HUES48 (cell line): ENCODE data around the gene SUSD2.

Experiments
- H3K27ac ChIP-seq: one replicate; pipeline ENCODE4 v1.7.0; 2013; ENCODE audit warnings: low read depth, low read length, inconsistent platforms
- H3K27me3 ChIP-seq: 2 replicates; pipeline ENCODE4 v1.6.1; 2013; ENCODE audit warnings: mild to moderate bottlenecking, low read length; ENCODE audit not compliant: control insufficient read depth, insufficient read depth
- H3K36me3 ChIP-seq: 2 replicates; pipeline ENCODE4 v1.6.1; 2013; ENCODE audit warnings: low read length; ENCODE audit not compliant: control insufficient read depth, insufficient read depth
- H3K4me1 ChIP-seq: 2 replicates; pipeline ENCODE4 v1.6.1; 2013; ENCODE audit warnings: mild to moderate bottlenecking, low read length; ENCODE audit not compliant: control insufficient read depth, insufficient read depth
- H3K4me3 ChIP-seq: 2 replicates; pipeline ENCODE4 v1.5.1; 2013; ENCODE audit warnings: mild to moderate bottlenecking, low read depth, low read length
- H3K9ac ChIP-seq: 2 replicates; pipeline ENCODE4 v1.6.1; 2013; ENCODE audit warnings: mild to moderate bottlenecking, low read depth, low read length, moderate library complexity
- H3K9me3 ChIP-seq: 2 replicates; pipeline ENCODE4 v1.6.1; 2013; ENCODE audit warnings: low read length; ENCODE audit not compliant: control insufficient read depth, insufficient read depth

Gene SUSD2

DNA sequence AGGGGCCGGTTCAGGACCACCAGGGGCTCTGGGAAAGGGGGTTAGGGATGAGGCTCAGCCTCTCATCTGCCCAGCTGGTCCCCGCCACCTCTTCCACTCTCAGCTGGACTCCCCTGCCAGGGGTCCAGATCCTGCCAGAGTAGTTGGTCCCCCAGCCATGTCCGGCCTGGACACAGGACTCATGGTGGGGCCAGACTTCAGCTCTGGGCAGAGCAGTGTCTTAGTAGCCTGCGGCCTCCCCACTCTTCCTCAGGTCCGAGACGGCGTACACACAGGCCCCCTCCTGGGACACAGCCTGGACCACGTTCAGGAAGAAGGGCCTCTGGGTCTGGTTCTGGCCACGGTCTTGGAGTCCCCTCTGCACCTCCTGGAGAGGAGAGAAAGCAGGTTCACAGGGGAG is 38.5 kb downstream of the SUSD2 start:
- H3K4me3 ChIP-seq = no peak overlapping the region

DNA sequence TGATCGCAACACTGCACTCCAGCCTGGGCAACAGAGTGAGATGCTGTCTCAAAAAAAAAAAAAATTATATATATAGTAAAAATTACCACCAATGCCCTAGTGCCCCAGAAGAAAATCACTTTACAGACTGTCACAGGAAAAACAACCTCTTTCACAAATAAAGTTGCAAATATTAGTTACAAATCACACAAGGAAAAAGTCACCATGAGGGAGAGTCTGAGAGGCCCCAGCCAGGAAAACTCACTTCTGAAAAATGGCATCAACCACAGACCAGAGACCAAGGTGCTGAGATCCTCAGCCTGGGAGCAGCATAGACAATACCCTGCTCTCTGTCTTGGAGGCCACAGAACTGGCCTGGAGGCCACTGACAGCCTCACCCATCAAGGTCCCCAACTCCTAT is 43.2 kb downstream of the SUSD2 start:
- Histone ChIP-seq H3K27me3 (no peaks in the 10 kb centered on the region), H3K4me3 (no peak overlapping the region), H3K27ac (no peak overlapping the region), H3K36me3 (no peaks in the 10 kb centered on the region), H3K9ac (no peak overlapping the region), H3K4me1 (no peaks in the 10 kb centered on the region), H3K9me3 (no peaks in the 10 kb centered on the region)

More for the DNA sequence above, 38.5 kb downstream of the SUSD2 start:
- no peaks in the 10 kb centered on the region for H3K4me1 ChIP-seq
- H3K36me3 ChIP-seq = no peaks in the 10 kb centered on the region
- H3K27me3 ChIP-seq = no peaks in the 10 kb centered on the region
- no peak overlapping the region for H3K9ac ChIP-seq
- no peak overlapping the region for H3K27ac ChIP-seq
- no peaks in the 10 kb centered on the region for H3K9me3 ChIP-seq

DNA sequence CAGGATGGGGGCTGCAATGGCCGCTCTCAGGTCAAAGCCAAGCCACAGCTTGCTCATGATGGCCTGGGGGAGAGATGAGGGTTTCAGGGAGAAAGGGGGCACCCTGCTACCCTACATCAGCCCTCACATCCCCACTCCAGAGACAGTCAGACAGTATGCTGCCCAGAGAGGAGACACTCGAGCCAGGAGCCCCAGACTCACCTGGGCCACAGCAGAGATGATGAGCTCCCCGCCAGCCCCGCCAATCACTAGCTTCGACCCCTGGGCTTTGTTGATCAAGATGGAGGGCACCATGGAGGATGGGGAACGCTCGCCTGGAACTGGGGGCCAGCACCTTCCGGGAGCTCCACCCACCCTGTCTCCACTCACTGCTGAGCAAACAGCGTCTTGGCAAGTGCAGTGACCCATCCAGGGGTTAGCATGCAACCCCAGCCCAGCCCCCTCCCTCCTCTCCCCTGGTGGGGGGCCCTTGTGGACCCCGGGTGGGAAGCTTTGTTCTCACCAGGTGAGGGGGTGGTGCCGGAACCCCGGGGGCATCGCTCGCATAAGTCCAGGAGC is 43.8 kb downstream of the SUSD2 start:
- Histone ChIP-seq H3K36me3 (no peaks in the 10 kb centered on the region), H3K9ac (no peak overlapping the region), H3K27me3 (no peaks in the 10 kb centered on the region), H3K27ac (no peak overlapping the region), H3K4me1 (no peaks in the 10 kb centered on the region), H3K4me3 (no peak overlapping the region), H3K9me3 (no peaks in the 10 kb centered on the region)

DNA sequence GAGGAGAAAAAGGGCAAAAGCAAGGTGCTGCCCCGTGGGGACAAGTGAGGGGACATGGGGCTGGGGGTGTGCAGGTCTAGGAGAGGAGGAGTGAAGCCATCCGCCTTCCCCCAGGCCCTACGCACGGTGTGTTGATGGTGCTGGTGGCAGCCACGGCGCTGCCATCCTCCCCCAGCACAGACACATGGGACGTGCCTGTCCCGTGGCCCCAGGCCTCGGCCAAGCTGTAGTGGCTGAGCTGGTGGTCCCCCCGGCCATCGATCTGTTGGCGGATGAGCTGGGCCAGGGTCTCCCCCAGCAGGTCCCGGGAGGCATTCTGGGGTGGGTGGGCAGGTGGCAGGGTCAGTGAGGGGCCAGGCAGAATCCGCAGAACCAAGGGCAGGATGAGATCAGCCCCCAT is 44.7 kb downstream of the SUSD2 start:
- Histone ChIP-seq H3K27me3 (no peaks in the 10 kb centered on the region), H3K27ac (no peak overlapping the region), H3K4me3 (no peak overlapping the region), H3K9me3 (no peaks in the 10 kb centered on the region), H3K4me1 (peaks cover 5% of the 10 kb centered on the region), H3K36me3 (no peaks in the 10 kb centered on the region), H3K9ac (no peak overlapping the region)

DNA sequence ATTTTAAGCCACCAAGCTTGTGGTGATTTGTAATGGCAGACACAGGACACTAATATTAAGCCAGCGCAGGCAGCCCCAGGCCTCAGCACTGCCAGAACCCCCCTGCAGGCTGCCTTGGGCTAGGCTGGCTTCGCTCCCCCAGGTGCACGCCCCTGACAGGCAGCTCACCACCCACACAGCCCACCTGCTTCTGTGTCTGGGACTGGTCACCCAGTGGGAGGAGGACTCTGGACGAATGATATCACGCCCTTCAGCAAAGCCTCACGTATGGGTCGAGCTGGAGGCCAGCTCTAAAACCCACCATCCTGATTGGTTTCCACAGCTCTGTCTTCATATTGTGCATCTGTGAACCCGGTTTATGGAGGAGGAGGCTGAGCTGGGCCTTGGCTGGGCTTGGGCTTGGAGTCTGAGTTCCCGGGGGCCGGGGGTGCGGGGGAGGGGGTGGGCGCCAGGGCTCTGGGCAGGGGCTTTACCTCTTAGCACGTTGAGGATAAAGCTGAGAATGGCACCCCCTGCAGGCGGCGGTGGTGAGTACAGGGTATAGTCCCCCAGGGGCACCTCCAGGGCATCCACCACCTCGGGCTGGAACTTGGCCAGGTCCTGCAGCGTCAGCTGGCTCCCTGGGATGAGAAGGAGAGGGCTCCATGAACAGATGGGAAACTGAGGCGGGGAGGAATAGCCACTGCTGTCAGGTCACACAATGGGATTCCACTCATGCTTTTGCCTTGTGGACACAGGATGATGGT is 49.8 kb downstream of the SUSD2 start:
- no peak overlapping the region for H3K27ac ChIP-seq
- no peak overlapping the region for H3K4me3 ChIP-seq
- H3K27me3 ChIP-seq = no peaks in the 10 kb centered on the region
- no peaks in the 10 kb centered on the region for H3K9me3 ChIP-seq
- H3K9ac ChIP-seq = no peak overlapping the region
- no peaks in the 10 kb centered on the region for H3K36me3 ChIP-seq
- peaks cover 7% of the 10 kb centered on the region for H3K4me1 ChIP-seq

DNA sequence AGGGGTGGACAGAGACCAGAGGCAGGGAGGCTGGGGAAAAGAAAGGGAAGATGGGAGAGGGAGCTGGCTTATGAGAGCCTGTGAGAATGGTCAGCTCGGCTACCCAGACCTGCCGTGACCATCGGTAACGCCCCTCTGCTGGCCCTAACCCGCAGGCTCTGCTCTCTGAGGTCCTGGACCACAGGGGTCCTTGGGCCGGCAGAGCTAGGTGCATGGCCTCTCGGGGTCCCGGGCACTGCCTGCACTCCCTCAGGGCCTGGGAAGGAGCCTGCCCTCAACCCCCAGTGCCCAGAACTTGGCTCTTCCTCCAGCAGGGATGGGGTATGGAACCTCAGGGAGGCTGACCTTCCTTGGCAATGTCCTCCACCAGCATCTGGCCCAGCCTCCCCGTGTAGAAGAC is 50.4 kb downstream of the SUSD2 start:
- H3K9ac ChIP-seq = no peak overlapping the region
- no peak overlapping the region for H3K27ac ChIP-seq
- no peaks in the 10 kb centered on the region for H3K9me3 ChIP-seq
- no peaks in the 10 kb centered on the region for H3K27me3 ChIP-seq
- no peaks in the 10 kb centered on the region for H3K36me3 ChIP-seq
- H3K4me3 ChIP-seq = no peak overlapping the region
- peaks cover 7% of the 10 kb centered on the region for H3K4me1 ChIP-seq

DNA sequence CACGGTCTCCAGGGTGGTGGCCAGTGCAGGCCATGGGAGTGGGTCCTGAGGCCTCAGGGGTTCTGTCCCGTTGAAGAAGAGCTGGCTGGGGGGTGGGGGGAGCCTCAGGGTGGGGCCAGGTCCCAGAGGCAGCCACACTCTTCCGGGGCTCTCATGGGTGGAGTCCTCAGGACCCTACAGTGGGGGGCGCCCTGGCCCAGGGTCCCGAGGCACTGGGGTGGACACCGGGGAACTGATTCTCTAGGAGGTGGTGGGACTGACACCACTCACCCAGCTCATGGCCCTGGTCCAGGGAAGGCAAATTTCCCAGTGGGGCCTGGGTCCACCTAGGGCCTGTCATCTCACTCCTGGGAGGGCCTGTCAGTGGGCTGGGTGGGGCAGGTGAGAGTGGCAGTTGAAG is 50.8 kb downstream of the SUSD2 start:
- Histone ChIP-seq H3K36me3 (no peaks in the 10 kb centered on the region), H3K27me3 (no peaks in the 10 kb centered on the region), H3K9ac (no peak overlapping the region), H3K4me1 (peaks cover 7% of the 10 kb centered on the region), H3K4me3 (no peak overlapping the region), H3K9me3 (no peaks in the 10 kb centered on the region), H3K27ac (no peak overlapping the region)

DNA sequence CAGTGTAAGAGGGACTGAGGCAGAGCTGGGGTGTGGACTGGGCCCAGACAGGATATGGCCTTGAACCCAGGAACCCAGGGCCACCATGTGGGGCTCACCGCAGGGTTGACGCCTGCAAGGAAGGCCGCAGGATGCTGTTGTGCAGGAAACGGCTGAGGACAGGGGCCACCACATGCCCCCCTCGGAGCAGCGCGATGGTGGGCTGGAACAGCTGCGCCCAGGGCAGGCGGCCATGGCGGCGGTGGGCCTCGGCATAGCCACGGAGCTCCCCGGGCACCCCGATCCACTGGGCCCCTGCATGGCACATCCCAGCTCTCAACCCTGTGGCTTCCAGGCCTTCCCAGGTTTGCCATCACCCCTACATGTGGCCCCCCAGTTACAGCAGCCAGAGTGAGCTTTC is 51.4 kb downstream of the SUSD2 start:
- Histone ChIP-seq H3K4me1 (peaks cover 7% of the 10 kb centered on the region), H3K36me3 (no peaks in the 10 kb centered on the region), H3K9ac (no peak overlapping the region), H3K4me3 (no peak overlapping the region), H3K9me3 (no peaks in the 10 kb centered on the region), H3K27me3 (no peaks in the 10 kb centered on the region), H3K27ac (no peak overlapping the region)

DNA sequence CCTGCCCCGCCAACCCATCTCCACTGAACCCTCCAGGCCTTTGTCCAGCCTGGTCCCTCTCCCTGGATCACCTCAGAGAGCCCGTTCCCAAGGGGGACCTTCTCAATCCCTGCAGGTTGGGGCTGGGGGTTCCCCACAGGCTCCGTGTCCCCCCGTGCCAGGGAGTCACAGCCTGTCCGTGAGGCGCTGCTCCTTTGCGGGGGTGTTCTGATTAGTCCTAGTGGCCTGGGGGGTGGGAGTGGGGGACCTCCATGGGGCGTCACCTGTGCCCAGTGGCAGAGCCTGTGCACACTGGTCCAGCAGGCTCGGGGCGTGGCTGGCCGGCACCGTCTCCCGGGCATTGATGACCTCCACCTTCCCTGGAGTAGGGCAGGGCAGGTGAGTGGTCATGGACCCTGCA is 51.9 kb downstream of the SUSD2 start:
- H3K27ac ChIP-seq = no peak overlapping the region
- H3K36me3 ChIP-seq = no peaks in the 10 kb centered on the region
- H3K4me1 ChIP-seq = peaks cover 7% of the 10 kb centered on the region
- no peak overlapping the region for H3K9ac ChIP-seq
- H3K9me3 ChIP-seq = no peaks in the 10 kb centered on the region
- H3K27me3 ChIP-seq = no peaks in the 10 kb centered on the region
- no peak overlapping the region for H3K4me3 ChIP-seq

DNA sequence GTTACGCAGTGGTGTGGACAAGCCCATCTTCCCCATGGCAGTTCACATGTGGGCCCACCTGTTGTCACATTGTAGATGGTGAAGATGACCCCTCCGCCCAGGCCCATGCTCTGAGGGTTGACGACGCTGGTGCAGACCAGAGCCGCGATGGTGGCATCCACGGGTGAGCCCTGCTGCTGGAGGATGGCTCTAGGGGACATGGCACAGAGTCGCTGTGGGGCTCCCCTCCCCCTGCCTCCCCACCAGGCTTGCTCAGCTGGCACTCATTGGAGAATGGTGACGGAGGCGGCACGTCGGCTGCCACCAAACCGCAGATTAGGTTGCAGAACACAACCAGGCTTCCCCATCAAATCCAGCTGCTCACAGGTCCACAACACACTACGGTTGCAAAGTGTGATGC is 52.5 kb downstream of the SUSD2 start:
- Histone ChIP-seq H3K9me3 (no peaks in the 10 kb centered on the region), H3K27me3 (no peaks in the 10 kb centered on the region), H3K9ac (no peak overlapping the region), H3K4me3 (no peak overlapping the region), H3K27ac (no peak overlapping the region), H3K36me3 (no peaks in the 10 kb centered on the region), H3K4me1 (peaks cover 7% of the 10 kb centered on the region)

DNA sequence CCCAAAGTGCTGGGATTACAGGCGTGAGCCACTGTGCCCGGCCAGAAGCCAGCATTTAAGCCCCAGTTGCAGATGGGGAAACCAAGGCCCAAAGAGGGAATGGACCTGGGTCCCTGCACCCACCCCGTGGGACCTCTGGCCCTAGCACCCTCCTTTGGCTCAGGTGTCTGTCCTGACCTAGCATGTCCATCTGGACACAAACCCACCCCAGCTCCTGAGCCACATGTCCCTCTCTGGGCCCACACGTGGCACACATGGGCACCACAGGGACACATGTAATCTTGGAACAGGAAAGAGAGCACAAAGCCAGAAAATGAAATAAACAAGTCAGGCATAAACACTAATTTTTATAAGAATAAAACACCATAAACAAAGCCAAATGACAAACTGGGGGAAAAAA is 54.0 kb downstream of the SUSD2 start:
- Histone ChIP-seq H3K4me3 (no peak overlapping the region), H3K36me3 (no peaks in the 10 kb centered on the region), H3K9me3 (no peaks in the 10 kb centered on the region), H3K4me1 (peaks cover 7% of the 10 kb centered on the region), H3K27me3 (no peaks in the 10 kb centered on the region), H3K27ac (no peak overlapping the region), H3K9ac (no peak overlapping the region)
